LNCAP (cell line): ENCODE data around the gene EFHD2.

Experiments
- CTCF ChIP-seq: fragments of 450-650 bp; IDR thresholded peaks from 2 replicates; pipeline ENCODE4 v1.5.1; 2017; ENCODE audit warnings: mild to moderate bottlenecking

EFHD2 gene

GRCh38 chr1:15393475-15394257 is 16.0 kb upstream of the EFHD2 start:
- no peak for TF ChIP-seq CTCF

GRCh38 chr1:15394258-15394690 is 15.4 kb upstream of the EFHD2 start:
- no peak for TF ChIP-seq CTCF

GRCh38 chr1:15397236-15397635 is 12.5 kb upstream of the EFHD2 start:
- no peak for TF ChIP-seq CTCF

- TF ChIP-seq CTCF: no peak
Observed at GRCh38 chr1:15399710-15400109, 10.0 kb upstream of the EFHD2 start.

- no peak for TF ChIP-seq CTCF
Observed at GRCh38 chr1:15400627-15401026, 9.1 kb upstream of the EFHD2 start.

GRCh38 chr1:15401391-15402055 is 8.2 kb upstream of the EFHD2 start:
- no peak for TF ChIP-seq CTCF

GRCh38 chr1:15402809-15403450 is 6.8 kb upstream of the EFHD2 start:
- TF ChIP-seq CTCF: no peak
